NT2/D1 (cell line): Measurements from ENCODE around the gene TM4SF5.

ENCODE experiments used
- DNase-seq: peaks from one replicate; pipeline ENCODE4 v3.0.0-alpha.2; 2011; ENCODE audit warnings: low read depth, low spot score
- H3K27me3 ChIP-seq: 2 replicates; pipeline ENCODE4 v1.6.0; 2011; ENCODE audit warnings: mild to moderate bottlenecking; ENCODE audit not compliant: insufficient read length, insufficient read depth
- H3K36me3 ChIP-seq: 2 replicates; pipeline ENCODE4 v1.6.1; 2011; ENCODE audit warnings: mild to moderate bottlenecking, low read length, mixed read lengths; ENCODE audit not compliant: insufficient read depth, insufficient read length
- H3K4me1 ChIP-seq: 2 replicates; pipeline ENCODE4 v1.5.1; 2011; ENCODE audit not compliant: insufficient read depth, insufficient read length
- H3K4me3 ChIP-seq: 2 replicates; pipeline ENCODE4 v1.5.1; 2011; ENCODE audit warnings: low read depth; ENCODE audit not compliant: insufficient read length
- H3K9ac ChIP-seq: 2 replicates; pipeline ENCODE4 v1.6.0; 2011; ENCODE audit warnings: low read depth; ENCODE audit not compliant: insufficient read length
- H3K9me3 ChIP-seq: 2 replicates; pipeline ENCODE4 v1.5.1; 2011; ENCODE audit warnings: mild to moderate bottlenecking, low read length; ENCODE audit not compliant: insufficient read depth
- SUZ12 ChIP-seq: IDR thresholded peaks from 2 replicates; pipeline ENCODE4 v1.6.1; 2011; ENCODE audit not compliant: insufficient read length, insufficient read depth; ENCODE audit errors: extremely low read depth
- YY1 ChIP-seq: IDR thresholded peaks from 2 replicates; pipeline ENCODE4 v1.6.1; 2011; ENCODE audit not compliant: insufficient read length, insufficient read depth
- ZNF274 ChIP-seq: IDR thresholded peaks from 2 replicates; pipeline ENCODE4 v1.6.1; 2011; ENCODE audit warnings: mild to moderate bottlenecking, low read depth, low read length

TM4SF5 gene

DNA sequence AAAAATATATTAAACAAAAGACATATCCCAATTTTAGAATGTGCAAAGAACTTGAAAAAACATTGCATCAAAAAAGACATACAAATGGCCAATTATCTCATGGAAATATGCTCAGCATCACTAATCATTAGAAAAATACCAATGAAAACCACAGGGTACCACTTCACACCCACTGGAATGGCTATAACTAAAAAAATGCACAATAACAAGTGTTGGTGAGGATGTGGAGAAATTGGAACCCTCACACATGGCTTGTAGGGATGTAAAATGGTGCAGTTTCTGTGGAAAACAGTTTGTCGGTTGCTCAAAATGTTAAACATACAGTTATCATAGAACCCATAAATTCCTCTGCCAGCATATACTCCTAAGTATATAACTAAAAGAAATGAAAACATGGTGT lies 23.5 kb downstream of the TM4SF5 start:
- Histone ChIP-seq H3K9ac (no peak overlapping the region), H3K36me3 (peaks cover 25% of the 10 kb centered on the region), H3K4me1 (peaks cover 3% of the 10 kb centered on the region), H3K9me3 (no peaks in the 10 kb centered on the region), H3K27me3 (peaks cover 10% of the 10 kb centered on the region), H3K4me3 (no peak overlapping the region)
- no peak for DNase-seq
- TF ChIP-seq ZNF274 (no peak), SUZ12 (no peak), YY1 (no peak)

DNA sequence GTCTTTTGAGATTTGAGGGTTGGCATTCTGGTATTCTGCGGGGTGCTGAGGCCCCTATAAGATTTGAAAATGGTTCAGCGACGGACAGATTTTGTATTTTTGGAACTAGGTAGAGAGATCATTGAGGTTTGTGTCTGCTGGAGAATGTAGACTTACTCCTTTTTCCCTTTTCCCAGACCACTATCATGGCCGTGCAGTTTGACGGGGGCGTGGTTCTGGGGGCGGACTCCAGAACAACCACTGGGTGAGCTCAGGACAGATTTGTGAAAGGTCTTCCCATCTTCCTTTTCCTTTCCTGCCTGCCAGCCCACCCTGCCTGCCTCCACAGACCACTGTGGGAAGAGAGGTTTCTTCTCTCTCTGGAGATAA lies 24.9 kb downstream of the TM4SF5 start:
- H3K9ac ChIP-seq, result peak overlapping the region; percentile 95
- H3K4me3 ChIP-seq, result peak overlapping the region; percentile 92
- no peak for DNase-seq
- H3K27me3 ChIP-seq, result no peaks in the 10 kb centered on the region
- peaks cover 25% of the 10 kb centered on the region for H3K36me3 ChIP-seq
- TF ChIP-seq YY1 (no peak), SUZ12 (no peak), ZNF274 (no peak)
- H3K4me1 ChIP-seq, result peaks cover 3% of the 10 kb centered on the region
- H3K9me3 ChIP-seq, result no peaks in the 10 kb centered on the region

DNA sequence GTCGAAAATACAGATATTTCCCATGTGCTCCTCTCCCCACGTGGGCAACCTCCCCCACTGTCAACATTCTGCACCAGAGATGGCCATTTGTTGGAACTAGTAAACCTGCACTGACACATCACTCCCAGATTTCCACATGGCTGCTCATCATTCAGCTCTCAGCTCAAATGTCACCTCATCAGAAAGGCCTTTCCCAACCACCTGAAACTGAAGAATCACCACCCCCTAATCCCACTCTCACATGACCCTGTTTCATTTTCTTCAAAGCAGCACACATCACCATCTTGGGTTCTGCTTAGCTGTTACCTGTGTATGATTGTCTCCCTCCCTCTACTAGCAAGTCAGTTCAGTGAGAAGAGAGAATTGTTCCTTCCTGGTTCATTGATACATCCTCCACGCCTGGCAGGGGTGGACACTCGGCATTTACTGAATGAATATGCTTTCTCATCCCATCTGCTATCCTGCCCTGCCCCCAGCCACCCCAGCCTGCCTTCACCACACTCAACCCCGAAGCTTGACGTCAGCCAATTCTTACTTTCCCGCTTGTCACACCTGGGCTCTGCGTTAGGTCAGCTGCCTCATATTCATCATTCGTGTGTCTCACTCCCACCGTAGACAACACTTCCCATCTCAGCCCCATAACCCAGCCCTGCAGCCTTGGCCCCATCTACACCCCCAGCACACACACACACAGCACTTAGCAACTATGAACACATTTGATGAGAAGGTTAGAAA lies 28.9 kb downstream of the TM4SF5 start:
- Histone ChIP-seq H3K27me3 (no peaks in the 10 kb centered on the region), H3K36me3 (peaks cover 25% of the 10 kb centered on the region), H3K9ac (no peak overlapping the region), H3K4me3 (no peak overlapping the region), H3K4me1 (peaks cover 3% of the 10 kb centered on the region), H3K9me3 (no peaks in the 10 kb centered on the region)
- no peak for TF ChIP-seq SUZ12
- TF ChIP-seq ZNF274, result no peak
- TF ChIP-seq YY1, result no peak
- no peak for DNase-seq

DNA sequence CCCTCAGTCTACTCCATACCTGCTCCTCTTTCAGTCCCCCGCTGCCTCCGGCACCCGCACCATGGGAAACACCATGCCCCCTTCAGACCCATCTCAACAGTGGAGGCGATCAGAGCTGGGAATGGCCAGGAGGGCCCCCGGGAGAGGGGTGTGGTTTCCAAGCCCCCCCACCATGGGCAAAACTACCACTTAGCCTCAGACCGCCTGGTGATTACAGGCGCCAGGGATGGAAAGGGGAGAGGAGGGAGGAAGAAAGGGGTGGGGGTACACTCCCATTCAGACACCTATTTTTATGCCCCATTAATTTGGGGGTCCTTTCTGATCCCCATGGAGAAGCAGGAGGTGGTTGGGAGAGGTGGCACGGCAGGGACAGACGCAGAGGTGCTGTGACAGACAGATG lies 30.5 kb downstream of the TM4SF5 start, which contains the start of gene C17orf114:
Gene C17orf114, minus strand, starts transcription at position 101 of the 400 bp plus-strand sequence.
- DNase-seq, result no peak
- TF ChIP-seq YY1, result no peak
- TF ChIP-seq ZNF274, result no peak
- TF ChIP-seq SUZ12, result no peak

DNA sequence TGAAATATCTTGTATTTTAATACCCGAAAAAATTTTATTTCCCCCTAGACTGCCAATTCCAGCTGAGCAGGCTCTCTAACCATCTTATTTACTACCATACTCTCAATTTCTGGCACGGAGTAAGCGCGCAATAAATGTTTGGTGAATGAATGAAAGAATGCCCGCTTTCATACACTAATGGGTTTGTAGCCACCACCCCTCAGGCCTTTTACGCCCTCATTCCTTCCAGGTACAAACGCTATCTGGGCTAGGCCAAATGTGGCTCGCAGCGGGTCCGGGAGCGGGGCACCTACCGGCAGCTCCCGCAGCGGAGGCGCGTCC lies 34.7 kb downstream of the TM4SF5 start:
- no peaks in the 10 kb centered on the region for H3K27me3 ChIP-seq
- H3K9ac ChIP-seq, result peak overlapping the region; percentile 72
- peaks cover 25% of the 10 kb centered on the region for H3K36me3 ChIP-seq
- no peak for TF ChIP-seq YY1
- no peak for TF ChIP-seq SUZ12
- TF ChIP-seq ZNF274, result no peak
- no peak for DNase-seq
- H3K4me1 ChIP-seq, result peaks cover 4% of the 10 kb centered on the region
- peak overlapping the region; percentile 64 for H3K4me3 ChIP-seq
- H3K9me3 ChIP-seq, result no peaks in the 10 kb centered on the region

More for the DNA sequence above, 30.5 kb downstream of the TM4SF5 start, which contains the start of gene C17orf114:
- Histone ChIP-seq H3K27me3 (no peaks in the 10 kb centered on the region), H3K36me3 (peaks cover 20% of the 10 kb centered on the region), H3K9me3 (no peaks in the 10 kb centered on the region), H3K4me1 (peaks cover 1% of the 10 kb centered on the region), H3K4me3 (no peak within 1 kb of the TSS), H3K9ac (no peak within 1 kb of the TSS)

DNA sequence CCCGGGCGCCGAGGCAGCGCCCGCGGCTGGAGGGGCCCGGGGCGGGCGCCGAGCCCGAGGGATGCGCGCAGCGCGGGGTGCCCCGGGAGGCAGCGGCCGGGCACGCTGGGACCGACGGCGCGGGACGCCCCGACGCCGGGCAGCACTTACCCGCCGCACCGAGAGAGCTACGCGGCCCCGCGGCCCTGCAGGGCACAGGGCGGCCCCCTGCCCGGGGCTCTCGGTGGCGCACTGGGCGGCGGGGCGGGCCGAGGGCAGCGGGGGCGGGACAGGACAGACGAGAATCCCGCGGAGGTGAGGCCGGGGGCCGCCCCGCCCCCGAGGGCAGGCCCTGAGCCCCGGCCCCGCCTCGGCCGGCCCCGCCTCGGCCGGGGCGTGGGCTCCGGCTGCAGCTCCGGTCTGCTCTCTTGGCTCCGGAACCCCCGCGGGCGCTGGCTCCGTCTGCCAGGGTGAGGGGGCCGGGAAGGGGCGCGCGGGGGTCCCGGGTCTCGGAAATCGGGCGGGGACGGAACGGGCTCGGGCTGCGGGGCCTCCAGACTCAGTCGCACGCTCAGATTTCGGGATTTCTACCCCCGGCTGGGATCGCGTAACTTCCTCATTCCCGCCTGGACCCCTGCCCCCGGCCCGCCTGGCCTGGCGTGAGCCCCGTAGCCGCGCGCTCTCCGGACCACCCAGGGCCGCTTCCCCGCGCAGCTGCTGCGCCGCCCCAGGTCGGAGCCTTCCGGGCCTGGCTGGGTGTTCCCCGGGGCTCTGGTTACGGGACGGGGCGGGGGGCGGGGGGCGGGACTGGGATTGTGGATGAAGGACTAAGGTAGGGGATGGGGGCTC lies 35.3 kb downstream of the TM4SF5 start, which contains the start of gene PLD2:
Gene PLD2, plus strand, starts transcription at position 376 of the 828 bp plus-strand sequence. CDS start 621 bp downstream, outside the sequence.
- peak; percentile 36 for DNase-seq
- TF ChIP-seq SUZ12, result no peak
- TF ChIP-seq ZNF274, result no peak
- no peak for TF ChIP-seq YY1
- no peaks in the 10 kb centered on the region for H3K27me3 ChIP-seq

DNA sequence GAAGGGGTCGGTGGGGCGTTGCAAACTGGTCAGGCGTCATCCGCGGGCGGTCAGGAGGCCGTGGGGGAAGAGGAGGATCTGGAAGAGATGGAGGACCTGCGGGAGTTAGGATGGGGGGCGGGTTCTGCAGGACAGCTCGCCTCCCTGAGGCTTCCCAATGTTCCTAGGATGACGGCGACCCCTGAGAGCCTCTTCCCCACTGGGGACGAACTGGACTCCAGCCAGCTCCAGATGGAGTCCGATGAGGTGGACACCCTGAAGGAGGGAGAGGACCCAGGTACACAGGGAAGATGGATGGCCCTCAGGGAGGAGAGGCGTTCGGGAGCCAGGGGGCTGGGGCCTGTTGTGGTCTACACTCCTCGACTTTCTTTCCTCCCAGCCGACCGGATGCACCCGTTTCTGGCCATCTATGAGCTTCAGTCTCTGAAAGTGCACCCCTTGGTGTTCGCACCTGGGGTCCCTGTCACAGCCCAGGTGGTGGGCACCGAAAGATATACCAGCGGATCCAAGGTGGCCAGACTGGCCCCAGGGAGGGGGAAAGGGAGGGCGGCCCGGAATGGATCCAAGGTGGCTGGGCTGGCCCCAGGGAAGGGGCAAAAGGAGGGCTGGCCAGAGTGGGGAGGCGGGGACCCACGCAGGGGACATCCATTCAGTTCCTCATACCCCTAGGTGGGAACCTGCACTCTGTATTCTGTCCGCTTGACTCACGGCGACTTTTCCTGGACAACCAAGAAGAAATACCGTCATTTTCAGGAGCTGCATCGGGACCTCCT lies 36.1 kb downstream of the TM4SF5 start:
- Histone ChIP-seq H3K36me3 (peaks cover 27% of the 10 kb centered on the region), H3K9ac (peak overlapping the region; percentile 77), H3K9me3 (no peaks in the 10 kb centered on the region), H3K4me1 (peaks cover 4% of the 10 kb centered on the region), H3K4me3 (peak overlapping the region; percentile 61), H3K27me3 (no peaks in the 10 kb centered on the region)
- no peak for DNase-seq
- no peak for TF ChIP-seq ZNF274
- TF ChIP-seq YY1, result no peak
- TF ChIP-seq SUZ12, result no peak

More for the DNA sequence above, 35.3 kb downstream of the TM4SF5 start, which contains the start of gene PLD2:
- peak within 1 kb of the TSS; percentile 77 for H3K9ac ChIP-seq
- H3K4me1 ChIP-seq, result peaks cover 4% of the 10 kb centered on the region
- no peaks in the 10 kb centered on the region for H3K9me3 ChIP-seq
- H3K36me3 ChIP-seq, result peaks cover 27% of the 10 kb centered on the region
- H3K4me3 ChIP-seq, result peak within 1 kb of the TSS; percentile 64
